HEK293 (cell line): Measurements from ENCODE around the gene PIEZO1.

ENCODE experiments used
- CTCF ChIA-PET: fragments of 350-600 bp; formaldehyde crosslinking; extraction: SDS; loops from one replicate; lab custom pipeline; 2021; ENCODE audit warnings: antibody characterized with exemption; lab: Yijun Ruan, JAX
- POLR2A ChIA-PET: fragments of 300-600 bp; formaldehyde crosslinking; extraction: SDS; loops from one replicate; lab custom pipeline; 2020; ENCODE audit warnings: antibody characterized with exemption, inconsistent platforms; lab: Yijun Ruan, JAX
- H3K27ac ChIP-seq: fragments of 200-500 bp; sonication (Bioruptor generic); 2 replicates; pipeline ENCODE4 v1.5.1; 2014; ENCODE audit warnings: low read depth, low read length, control low read depth, inconsistent platforms; ENCODE audit errors: extremely low read depth
- H3K36me3 ChIP-seq, 2 experiments: fragments of 200-500 bp in 1 of 2; sonication (Bioruptor generic) in 1 of 2; 1 replicate in 1 of 2; 2 replicates in 1 of 2; pipeline ENCODE4 v1.5.1; 2014 to 2017; ENCODE audit warnings: inconsistent platforms in 2 of 2, low read length in 2 of 2; ENCODE audit not compliant: control insufficient read depth in 2 of 2, insufficient read depth in 1 of 2
- H3K4me1 ChIP-seq: fragments of 200-500 bp; sonication (Bioruptor generic); 2 replicates; pipeline ENCODE4 v1.5.1; 2014; ENCODE audit warnings: mild to moderate bottlenecking, low read length, inconsistent platforms; ENCODE audit not compliant: control insufficient read depth, insufficient read depth
- H3K4me3 ChIP-seq: 2 replicates; pipeline ENCODE4 v1.5.1; 2011; ENCODE audit warnings: low read depth, mild to moderate bottlenecking, control low read depth, low read length, moderate library complexity
- H3K9me3 ChIP-seq: fragments of 200-500 bp; sonication (Bioruptor generic); 2 replicates; pipeline ENCODE4 v1.5.1; 2014; ENCODE audit warnings: low read depth, low read length, inconsistent platforms; ENCODE audit not compliant: control insufficient read depth, insufficient read depth
- BCL11B ChIP-seq: fragments of 450-650 bp; formaldehyde crosslinking; IDR thresholded peaks from 2 replicates; pipeline ENCODE4 v1.5.1; 2016; ENCODE audit warnings: low read depth, missing biosample characterization, missing genetic modification characterization
- GLIS1 ChIP-seq: fragments of 450-650 bp; formaldehyde crosslinking; IDR thresholded peaks from 2 replicates; pipeline ENCODE4 v1.5.1; 2016; ENCODE audit warnings: missing biosample characterization, missing genetic modification characterization
- GLIS2 ChIP-seq: fragments of 450-650 bp; formaldehyde crosslinking; IDR thresholded peaks from 2 replicates; pipeline ENCODE4 v1.5.1; 2016; ENCODE audit warnings: missing biosample characterization, missing genetic modification characterization
- KLF7 ChIP-seq: fragments of 450-650 bp; formaldehyde crosslinking; IDR thresholded peaks from 2 replicates; pipeline ENCODE4 v1.5.1; 2016; ENCODE audit warnings: missing biosample characterization, missing genetic modification characterization, borderline replicate concordance
- KLF8 ChIP-seq: fragments of 450-650 bp; formaldehyde crosslinking; IDR thresholded peaks from 2 replicates; pipeline ENCODE4 v1.5.1; 2016; ENCODE audit warnings: missing biosample characterization, missing genetic modification characterization
- PRDM1 ChIP-seq: fragments of 450-650 bp; formaldehyde crosslinking; IDR thresholded peaks from 2 replicates; pipeline ENCODE4; 2016; ENCODE audit warnings: missing biosample characterization, missing genetic modification characterization
- ZIC2 ChIP-seq: fragments of 450-650 bp; formaldehyde crosslinking; IDR thresholded peaks from 2 replicates; pipeline ENCODE4 v1.5.1; 2016; ENCODE audit warnings: missing biosample characterization, missing genetic modification characterization
- ZNF184 ChIP-seq: fragments of 450-650 bp; IDR thresholded peaks from 2 replicates; pipeline ENCODE4 v1.5.1; 2018; ENCODE audit warnings: missing biosample characterization, mild to moderate bottlenecking, missing genetic modification characterization
- ZNF335 ChIP-seq: fragments of 450-650 bp; formaldehyde crosslinking; conservative IDR thresholded peaks from 2 replicates; pipeline ENCODE4 v1.5.1; 2016; ENCODE audit warnings: missing biosample characterization, missing genetic modification characterization
- ZNF341 ChIP-seq: fragments of 450-650 bp; formaldehyde crosslinking; IDR thresholded peaks from 2 replicates; pipeline ENCODE4; 2016; ENCODE audit warnings: low read depth, missing biosample characterization, missing genetic modification characterization
- ZNF560 ChIP-seq: fragments of 450-650 bp; formaldehyde crosslinking; IDR thresholded peaks from 2 replicates; pipeline ENCODE4 v1.5.1; 2017; ENCODE audit warnings: missing biosample characterization, missing genetic modification characterization, borderline replicate concordance
- ZNF621 ChIP-seq: fragments of 450-650 bp; formaldehyde crosslinking; IDR thresholded peaks from 2 replicates; pipeline ENCODE4 v1.5.1; 2017; ENCODE audit warnings: missing biosample characterization, missing genetic modification characterization
- TF ChIP-seq, protein P1 (sequence below): fragments of 450-650 bp; formaldehyde crosslinking; IDR thresholded peaks from 2 replicates; pipeline ENCODE4 v1.5.1; 2016; ENCODE audit warnings: missing biosample characterization, missing genetic modification characterization, low read depth
- TF ChIP-seq, protein P2 (sequence below): fragments of 450-650 bp; formaldehyde crosslinking; IDR thresholded peaks from 2 replicates; pipeline ENCODE4 v1.5.1; 2016; ENCODE audit warnings: missing biosample characterization, missing genetic modification characterization
- TF ChIP-seq, protein P3 (sequence below): fragments of 450-650 bp; formaldehyde crosslinking; IDR thresholded peaks from 2 replicates; pipeline ENCODE4 v1.5.1; 2016; ENCODE audit warnings: missing biosample characterization, missing genetic modification characterization
- TF ChIP-seq, protein P4 (sequence below): fragments of 450-650 bp; formaldehyde crosslinking; IDR thresholded peaks from 2 replicates; pipeline ENCODE4 v1.5.1; 2016; ENCODE audit warnings: missing biosample characterization, missing genetic modification characterization, borderline replicate concordance
- TF ChIP-seq, protein P5 (sequence below): fragments of 450-650 bp; formaldehyde crosslinking; IDR thresholded peaks from 2 replicates; pipeline ENCODE4 v1.5.1; 2016; ENCODE audit warnings: missing biosample characterization, missing genetic modification characterization
- TF ChIP-seq, protein P6 (sequence below): fragments of 450-650 bp; formaldehyde crosslinking; IDR thresholded peaks from 2 replicates; pipeline ENCODE4 v1.5.1; 2017; ENCODE audit warnings: missing biosample characterization, missing genetic modification characterization
- TF ChIP-seq, protein P7 (sequence below): fragments of 450-650 bp; formaldehyde crosslinking; IDR thresholded peaks from 2 replicates; pipeline ENCODE4 v1.5.1; 2016; ENCODE audit warnings: missing biosample characterization, missing genetic modification characterization

The PIEZO1 gene

DNA sequence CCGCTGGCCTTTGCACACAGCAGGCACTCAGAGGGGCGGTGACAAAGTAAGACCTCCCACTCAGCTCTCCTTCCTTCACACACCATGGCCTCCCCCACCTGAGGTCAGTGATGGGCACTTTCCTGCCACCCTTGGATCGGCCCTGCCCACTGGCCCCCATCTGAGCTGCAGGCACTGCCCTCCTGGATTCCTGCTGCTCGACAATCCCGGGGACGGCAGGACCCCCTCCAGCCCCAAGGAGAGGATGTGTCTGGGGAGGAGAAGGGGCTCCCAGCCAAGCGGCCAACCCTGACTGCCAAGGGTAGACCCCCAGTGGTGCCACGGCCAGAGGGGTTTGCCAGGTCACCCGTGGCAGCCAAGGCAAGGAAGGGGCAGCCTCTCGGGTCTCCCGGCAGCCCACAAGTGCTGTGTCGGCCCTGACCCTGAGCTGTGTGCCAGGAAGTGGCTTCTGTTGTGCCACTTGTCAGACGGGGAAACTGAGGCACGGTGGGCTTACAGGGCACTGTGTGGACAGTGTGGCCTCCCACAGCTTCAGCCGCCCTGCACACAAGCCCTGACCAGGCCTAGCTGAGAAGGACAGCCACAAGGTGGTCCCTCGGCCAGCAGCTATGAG is 22.7 kb downstream of the PIEZO1 start:
- H3K4me1 ChIP-seq: peaks cover 8% of the 10 kb centered on the region
- ChIA-PET POLR2A (interaction anchor here (1.2 to 2.0 kb wide), 2 partner anchors 9 to 23 kb away, joined by 5 to 6 read pairs; partner anchors contain the start of gene PIEZO1), CTCF (interaction anchor here (0.7 to 3.2 kb wide), 5 partner anchors 9 to 25 kb away, joined by 3 to 25 read pairs (median 8); no protein-coding TSS in a partner anchor)
- no peak overlapping the region for H3K27ac ChIP-seq
- no peaks in the 10 kb centered on the region for H3K36me3 ChIP-seq
- TF ChIP-seq, protein P1, sequence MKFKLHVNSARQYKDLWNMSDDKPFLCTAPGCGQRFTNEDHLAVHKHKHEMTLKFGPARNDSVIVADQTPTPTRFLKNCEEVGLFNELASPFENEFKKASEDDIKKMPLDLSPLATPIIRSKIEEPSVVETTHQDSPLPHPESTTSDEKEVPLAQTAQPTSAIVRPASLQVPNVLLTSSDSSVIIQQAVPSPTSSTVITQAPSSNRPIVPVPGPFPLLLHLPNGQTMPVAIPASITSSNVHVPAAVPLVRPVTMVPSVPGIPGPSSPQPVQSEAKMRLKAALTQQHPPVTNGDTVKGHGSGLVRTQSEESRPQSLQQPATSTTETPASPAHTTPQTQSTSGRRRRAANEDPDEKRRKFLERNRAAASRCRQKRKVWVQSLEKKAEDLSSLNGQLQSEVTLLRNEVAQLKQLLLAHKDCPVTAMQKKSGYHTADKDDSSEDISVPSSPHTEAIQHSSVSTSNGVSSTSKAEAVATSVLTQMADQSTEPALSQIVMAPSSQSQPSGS (tag by site-specific recombination): no peak
- TF ChIP-seq GLIS2 (tag by site-specific recombination) (peak; percentile 57), ZNF560 (no peak), ZNF335 (no peak), BCL11B (tag by site-specific recombination) (no peak), ZNF621 (tag by site-specific recombination) (no peak), ZNF341 (no peak), ZNF184 (tag by site-specific recombination) (no peak), ZIC2 (tag by site-specific recombination) (peak; percentile 71), KLF7 (no peak), KLF8 (no peak), GLIS1 (peak; percentile 50; the same call in 1 of the 2 replicates), PRDM1 (tag by site-specific recombination) (no peak)
- TF ChIP-seq, protein P2, sequence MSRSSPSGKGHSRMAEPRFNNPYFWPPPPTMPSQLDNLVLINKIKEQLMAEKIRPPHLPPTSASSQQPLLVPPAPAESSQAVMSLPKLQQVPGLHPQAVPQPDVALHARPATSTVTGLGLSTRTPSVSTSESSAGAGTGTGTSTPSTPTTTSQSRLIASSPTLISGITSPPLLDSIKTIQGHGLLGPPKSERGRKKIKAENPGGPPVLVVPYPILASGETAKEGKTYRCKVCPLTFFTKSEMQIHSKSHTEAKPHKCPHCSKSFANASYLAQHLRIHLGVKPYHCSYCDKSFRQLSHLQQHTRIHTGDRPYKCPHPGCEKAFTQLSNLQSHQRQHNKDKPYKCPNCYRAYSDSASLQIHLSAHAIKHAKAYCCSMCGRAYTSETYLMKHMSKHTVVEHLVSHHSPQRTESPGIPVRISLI (tag by site-specific recombination): no peak
- TF ChIP-seq, protein P3, sequence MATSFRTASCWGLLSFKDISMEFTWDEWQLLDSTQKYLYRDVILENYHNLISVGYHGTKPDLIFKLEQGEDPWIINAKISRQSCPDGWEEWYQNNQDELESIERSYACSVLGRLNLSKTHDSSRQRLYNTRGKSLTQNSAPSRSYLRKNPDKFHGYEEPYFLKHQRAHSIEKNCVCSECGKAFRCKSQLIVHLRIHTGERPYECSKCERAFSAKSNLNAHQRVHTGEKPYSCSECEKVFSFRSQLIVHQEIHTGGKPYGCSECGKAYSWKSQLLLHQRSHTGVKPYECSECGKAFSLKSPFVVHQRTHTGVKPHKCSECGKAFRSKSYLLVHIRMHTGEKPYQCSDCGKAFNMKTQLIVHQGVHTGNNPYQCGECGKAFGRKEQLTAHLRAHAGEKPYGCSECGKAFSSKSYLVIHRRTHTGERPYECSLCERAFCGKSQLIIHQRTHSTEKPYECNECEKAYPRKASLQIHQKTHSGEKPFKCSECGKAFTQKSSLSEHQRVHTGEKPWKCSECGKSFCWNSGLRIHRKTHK (tag by site-specific recombination): no peak
- TF ChIP-seq, protein P4, sequence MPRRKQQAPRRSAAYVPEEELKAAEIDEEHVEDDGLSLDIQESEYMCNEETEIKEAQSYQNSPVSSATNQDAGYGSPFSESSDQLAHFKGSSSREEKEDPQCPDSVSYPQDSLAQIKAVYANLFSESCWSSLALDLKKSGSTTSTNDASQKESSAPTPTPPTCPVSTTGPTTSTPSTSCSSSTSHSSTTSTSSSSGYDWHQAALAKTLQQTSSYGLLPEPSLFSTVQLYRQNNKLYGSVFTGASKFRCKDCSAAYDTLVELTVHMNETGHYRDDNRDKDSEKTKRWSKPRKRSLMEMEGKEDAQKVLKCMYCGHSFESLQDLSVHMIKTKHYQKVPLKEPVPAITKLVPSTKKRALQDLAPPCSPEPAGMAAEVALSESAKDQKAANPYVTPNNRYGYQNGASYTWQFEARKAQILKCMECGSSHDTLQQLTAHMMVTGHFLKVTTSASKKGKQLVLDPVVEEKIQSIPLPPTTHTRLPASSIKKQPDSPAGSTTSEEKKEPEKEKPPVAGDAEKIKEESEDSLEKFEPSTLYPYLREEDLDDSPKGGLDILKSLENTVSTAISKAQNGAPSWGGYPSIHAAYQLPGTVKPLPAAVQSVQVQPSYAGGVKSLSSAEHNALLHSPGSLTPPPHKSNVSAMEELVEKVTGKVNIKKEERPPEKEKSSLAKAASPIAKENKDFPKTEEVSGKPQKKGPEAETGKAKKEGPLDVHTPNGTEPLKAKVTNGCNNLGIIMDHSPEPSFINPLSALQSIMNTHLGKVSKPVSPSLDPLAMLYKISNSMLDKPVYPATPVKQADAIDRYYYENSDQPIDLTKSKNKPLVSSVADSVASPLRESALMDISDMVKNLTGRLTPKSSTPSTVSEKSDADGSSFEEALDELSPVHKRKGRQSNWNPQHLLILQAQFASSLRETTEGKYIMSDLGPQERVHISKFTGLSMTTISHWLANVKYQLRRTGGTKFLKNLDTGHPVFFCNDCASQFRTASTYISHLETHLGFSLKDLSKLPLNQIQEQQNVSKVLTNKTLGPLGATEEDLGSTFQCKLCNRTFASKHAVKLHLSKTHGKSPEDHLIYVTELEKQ: no peak
- TF ChIP-seq, protein P5, sequence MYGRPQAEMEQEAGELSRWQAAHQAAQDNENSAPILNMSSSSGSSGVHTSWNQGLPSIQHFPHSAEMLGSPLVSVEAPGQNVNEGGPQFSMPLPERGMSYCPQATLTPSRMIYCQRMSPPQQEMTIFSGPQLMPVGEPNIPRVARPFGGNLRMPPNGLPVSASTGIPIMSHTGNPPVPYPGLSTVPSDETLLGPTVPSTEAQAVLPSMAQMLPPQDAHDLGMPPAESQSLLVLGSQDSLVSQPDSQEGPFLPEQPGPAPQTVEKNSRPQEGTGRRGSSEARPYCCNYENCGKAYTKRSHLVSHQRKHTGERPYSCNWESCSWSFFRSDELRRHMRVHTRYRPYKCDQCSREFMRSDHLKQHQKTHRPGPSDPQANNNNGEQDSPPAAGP (tag by site-specific recombination): no peak
- TF ChIP-seq, protein P6, sequence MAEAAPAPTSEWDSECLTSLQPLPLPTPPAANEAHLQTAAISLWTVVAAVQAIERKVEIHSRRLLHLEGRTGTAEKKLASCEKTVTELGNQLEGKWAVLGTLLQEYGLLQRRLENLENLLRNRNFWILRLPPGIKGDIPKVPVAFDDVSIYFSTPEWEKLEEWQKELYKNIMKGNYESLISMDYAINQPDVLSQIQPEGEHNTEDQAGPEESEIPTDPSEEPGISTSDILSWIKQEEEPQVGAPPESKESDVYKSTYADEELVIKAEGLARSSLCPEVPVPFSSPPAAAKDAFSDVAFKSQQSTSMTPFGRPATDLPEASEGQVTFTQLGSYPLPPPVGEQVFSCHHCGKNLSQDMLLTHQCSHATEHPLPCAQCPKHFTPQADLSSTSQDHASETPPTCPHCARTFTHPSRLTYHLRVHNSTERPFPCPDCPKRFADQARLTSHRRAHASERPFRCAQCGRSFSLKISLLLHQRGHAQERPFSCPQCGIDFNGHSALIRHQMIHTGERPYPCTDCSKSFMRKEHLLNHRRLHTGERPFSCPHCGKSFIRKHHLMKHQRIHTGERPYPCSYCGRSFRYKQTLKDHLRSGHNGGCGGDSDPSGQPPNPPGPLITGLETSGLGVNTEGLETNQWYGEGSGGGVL (tag by site-specific recombination): no peak
- TF ChIP-seq, protein P7, sequence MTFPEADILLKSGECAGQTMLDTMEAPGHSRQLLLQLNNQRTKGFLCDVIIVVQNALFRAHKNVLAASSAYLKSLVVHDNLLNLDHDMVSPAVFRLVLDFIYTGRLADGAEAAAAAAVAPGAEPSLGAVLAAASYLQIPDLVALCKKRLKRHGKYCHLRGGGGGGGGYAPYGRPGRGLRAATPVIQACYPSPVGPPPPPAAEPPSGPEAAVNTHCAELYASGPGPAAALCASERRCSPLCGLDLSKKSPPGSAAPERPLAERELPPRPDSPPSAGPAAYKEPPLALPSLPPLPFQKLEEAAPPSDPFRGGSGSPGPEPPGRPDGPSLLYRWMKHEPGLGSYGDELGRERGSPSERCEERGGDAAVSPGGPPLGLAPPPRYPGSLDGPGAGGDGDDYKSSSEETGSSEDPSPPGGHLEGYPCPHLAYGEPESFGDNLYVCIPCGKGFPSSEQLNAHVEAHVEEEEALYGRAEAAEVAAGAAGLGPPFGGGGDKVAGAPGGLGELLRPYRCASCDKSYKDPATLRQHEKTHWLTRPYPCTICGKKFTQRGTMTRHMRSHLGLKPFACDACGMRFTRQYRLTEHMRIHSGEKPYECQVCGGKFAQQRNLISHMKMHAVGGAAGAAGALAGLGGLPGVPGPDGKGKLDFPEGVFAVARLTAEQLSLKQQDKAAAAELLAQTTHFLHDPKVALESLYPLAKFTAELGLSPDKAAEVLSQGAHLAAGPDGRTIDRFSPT: peak; percentile 29; the same call in 1 of the 2 replicates
- no peaks in the 10 kb centered on the region for H3K9me3 ChIP-seq
- no peak overlapping the region for H3K4me3 ChIP-seq
